Measurements from ENCODE around the gene PIP4P1. TPM values are rescaled to one million over a fixed set of nuclear protein-coding genes. Genes with fewer than 3 reads are reported as not detected.

Gene PIP4P1
- total and polyA plus RNA-seq, 2 of the 13 experiments (the other 11 are each of a cell fraction or from before 2014, with no cell fraction given): 33.4 to 47.0 TPM

DNA sequence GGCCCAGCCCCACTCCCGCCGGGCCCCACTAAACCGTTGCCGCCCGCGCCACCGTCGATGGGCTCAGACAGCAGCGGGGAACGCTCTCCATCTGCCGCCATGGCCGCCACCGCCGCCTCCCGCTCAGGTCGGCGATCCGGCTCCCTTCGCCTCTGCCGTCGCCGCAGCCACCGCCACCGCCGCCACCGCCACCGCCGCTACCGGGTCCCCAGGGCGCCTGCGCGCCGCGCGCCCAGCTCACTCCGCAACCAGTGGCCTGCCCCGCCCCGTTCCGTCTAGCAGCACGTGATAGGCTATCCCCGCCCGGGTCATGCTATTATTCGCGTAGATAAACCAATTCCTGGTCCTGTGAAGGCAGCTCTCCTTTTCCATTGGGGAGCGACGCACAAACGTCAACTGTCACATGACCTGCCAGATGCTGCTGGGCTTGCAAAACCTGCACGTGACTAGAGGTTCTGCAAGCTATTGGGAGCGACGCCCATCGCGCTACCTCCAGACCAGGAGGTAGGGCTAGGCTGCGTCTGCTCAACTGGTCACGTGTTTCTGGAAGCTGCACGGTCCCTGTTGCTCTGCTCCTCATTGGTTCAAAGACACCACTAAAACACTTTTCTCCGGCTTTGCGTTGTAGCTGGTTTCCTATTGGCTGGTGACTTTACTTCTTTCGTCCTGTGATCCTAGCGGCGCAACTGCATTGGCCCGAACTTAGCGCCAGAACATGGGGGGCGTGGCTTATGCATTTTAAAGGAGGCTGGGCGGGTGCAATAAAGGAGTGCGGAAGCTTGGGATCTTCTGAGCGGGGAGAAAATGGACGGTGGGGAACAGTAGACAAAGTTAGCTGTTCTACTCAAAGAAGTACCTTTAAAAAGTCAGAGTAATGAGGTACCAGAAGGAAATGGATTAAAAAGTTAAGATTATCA lies at the start of gene PIP4P1 (continued):
- no peak for TF ChIP-seq ZFP36 (IDR thresholded peaks at IDR 0.05; ENCODE audit: borderline replicate concordance, low read depth, low read length, partially characterized antibody)
- TF ChIP-seq DR1 (CRISPR knock-in tag; IDR thresholded peaks at IDR 0.05): peak; percentile 96
- TF ChIP-seq RAD21 (CRISPR knock-in tag; IDR thresholded peaks at IDR 0.05): peak; percentile 51
- peak; percentile 79 for TF ChIP-seq MIXL1 (CRISPR knock-in tag; IDR thresholded peaks at IDR 0.05)
- peak; percentile 98 for TF ChIP-seq RFXAP (CRISPR knock-in tag; IDR thresholded peaks at IDR 0.05; ENCODE audit: borderline replicate concordance)
- TF ChIP-seq, protein P1, sequence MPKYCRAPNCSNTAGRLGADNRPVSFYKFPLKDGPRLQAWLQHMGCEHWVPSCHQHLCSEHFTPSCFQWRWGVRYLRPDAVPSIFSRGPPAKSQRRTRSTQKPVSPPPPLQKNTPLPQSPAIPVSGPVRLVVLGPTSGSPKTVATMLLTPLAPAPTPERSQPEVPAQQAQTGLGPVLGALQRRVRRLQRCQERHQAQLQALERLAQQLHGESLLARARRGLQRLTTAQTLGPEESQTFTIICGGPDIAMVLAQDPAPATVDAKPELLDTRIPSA (CRISPR knock-in tag; IDR thresholded peaks at IDR 0.05; ENCODE audit: borderline replicate concordance): no peak; the same call in none of the 2 replicates
- TF ChIP-seq PHF20 (CRISPR knock-in tag; IDR thresholded peaks at IDR 0.05): peak; percentile 91
- TF ChIP-seq SP1 (IDR thresholded peaks at IDR 0.05): no peak
- peak; percentile 81 for TF ChIP-seq SP1 (CRISPR knock-in tag; IDR thresholded peaks at IDR 0.05)
- TF ChIP-seq ZNF329 (CRISPR knock-in tag; IDR thresholded peaks at IDR 0.05; ENCODE audit: low read depth): peak; percentile 89; the same call in 1 of the 2 replicates
- TF ChIP-seq, protein P2, sequence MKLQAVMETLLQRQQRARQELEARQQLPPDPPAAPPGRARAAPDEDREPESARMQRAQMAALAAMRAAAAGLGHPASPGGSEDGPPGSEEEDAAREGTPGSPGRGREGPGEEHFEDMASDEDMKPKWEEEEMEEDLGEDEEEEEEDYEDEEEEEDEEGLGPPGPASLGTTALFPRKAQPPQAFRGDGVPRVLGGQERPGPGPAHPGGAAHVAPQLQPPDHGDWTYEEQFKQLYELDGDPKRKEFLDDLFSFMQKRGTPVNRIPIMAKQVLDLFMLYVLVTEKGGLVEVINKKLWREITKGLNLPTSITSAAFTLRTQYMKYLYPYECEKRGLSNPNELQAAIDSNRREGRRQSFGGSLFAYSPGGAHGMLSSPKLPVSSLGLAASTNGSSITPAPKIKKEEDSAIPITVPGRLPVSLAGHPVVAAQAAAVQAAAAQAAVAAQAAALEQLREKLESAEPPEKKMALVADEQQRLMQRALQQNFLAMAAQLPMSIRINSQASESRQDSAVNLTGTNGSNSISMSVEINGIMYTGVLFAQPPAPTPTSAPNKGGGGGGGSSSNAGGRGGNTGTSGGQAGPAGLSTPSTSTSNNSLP (IDR thresholded peaks at IDR 0.05; ENCODE audit: low read depth, low read length): no peak
- TF ChIP-seq ZNF33A (CRISPR knock-in tag; IDR thresholded peaks at IDR 0.05; ENCODE audit: borderline replicate concordance): no peak
- peak; percentile 75; the same call in 1 of the 2 replicates for TF ChIP-seq ZNF839 (CRISPR knock-in tag; IDR thresholded peaks at IDR 0.05; ENCODE audit: borderline replicate concordance)
- peak; percentile 91 for TF ChIP-seq ZNF547 (CRISPR knock-in tag; IDR thresholded peaks at IDR 0.05)
- TF ChIP-seq ZNF614 (CRISPR knock-in tag; IDR thresholded peaks at IDR 0.05; ENCODE audit: borderline replicate concordance): peak; percentile 97
- peak; percentile 83 for TF ChIP-seq SP5 (CRISPR knock-in tag; IDR thresholded peaks at IDR 0.05; ENCODE audit: borderline replicate concordance, low read depth)
- TF ChIP-seq TSC22D2 (CRISPR knock-in tag; IDR thresholded peaks at IDR 0.05; ENCODE audit: borderline replicate concordance): 0 out of 2 replicates have a peak, but pooled peaks have one; percentile 72
- TF ChIP-seq, protein P3, sequence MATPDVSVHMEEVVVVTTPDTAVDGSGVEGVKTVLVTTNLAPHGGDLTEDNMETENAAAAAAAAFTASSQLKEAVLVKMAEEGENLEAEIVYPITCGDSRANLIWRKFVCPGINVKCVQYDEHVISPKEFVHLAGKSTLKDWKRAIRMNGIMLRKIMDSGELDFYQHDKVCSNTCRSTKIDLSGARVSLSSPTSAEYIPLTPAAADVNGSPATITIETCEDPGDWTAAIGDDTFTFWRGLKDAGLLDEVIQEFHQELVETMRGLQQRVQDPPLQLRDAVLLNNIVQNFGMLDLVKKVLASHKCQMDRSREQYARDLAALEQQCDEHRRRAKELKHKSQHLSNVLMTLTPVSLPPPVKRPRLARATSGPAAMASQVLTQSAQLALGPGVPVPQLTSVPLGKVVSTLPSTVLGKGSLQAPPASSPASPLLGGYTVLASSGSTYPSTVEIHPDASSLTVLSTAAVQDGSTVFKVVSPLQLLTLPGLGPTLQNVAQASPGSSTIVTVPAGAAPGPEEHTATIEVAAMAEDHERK (CRISPR knock-in tag; IDR thresholded peaks at IDR 0.05; ENCODE audit: low read depth): peak; percentile 64; the same call in 1 of the 2 replicates
- TF ChIP-seq RFX5 (IDR thresholded peaks at IDR 0.05; ENCODE audit: low read depth, low read length): peak; percentile 85
- peak; percentile 97 for TF ChIP-seq ZNF879 (CRISPR knock-in tag; IDR thresholded peaks at IDR 0.05)
- TF ChIP-seq HMGA1 (CRISPR knock-in tag; conservative IDR thresholded peaks at IDR 0.05): no peak
- peak; percentile 92 for TF ChIP-seq HOXA3 (CRISPR knock-in tag; IDR thresholded peaks at IDR 0.05)
- no peak for TF ChIP-seq ZNF354B (CRISPR knock-in tag; IDR thresholded peaks at IDR 0.05)
- TF ChIP-seq ZBTB20 (CRISPR knock-in tag; IDR thresholded peaks at IDR 0.05; ENCODE audit: borderline replicate concordance, low read depth): peak; percentile 79; the same call in 1 of the 2 replicates
- peak; percentile 95; the same call in 1 of the 2 replicates for TF ChIP-seq CBX5 (CRISPR knock-in tag; IDR thresholded peaks at IDR 0.05; ENCODE audit: borderline replicate concordance)
- TF ChIP-seq CREB1 (IDR thresholded peaks at IDR 0.05): peak; percentile 92
- TF ChIP-seq CREB1 (CRISPR knock-in tag; IDR thresholded peaks at IDR 0.05): peak; percentile 96
- no peak for TF ChIP-seq PTBP1 (IDR thresholded peaks at IDR 0.05; ENCODE audit: low read depth, low read length, poor library complexity, severe bottlenecking)
